SU-DHL-6 (cell line): ENCODE results near the gene GFPT2.

Source experiments
- H2AFZ ChIP-seq: fragments of 200-600 bp; sonication (generic); 2 replicates; pipeline ENCODE4 v1.6.1; 2014; ENCODE audit warnings: low read depth, mild to moderate bottlenecking, moderate library complexity, mixed read lengths, antibody characterized with exemption, low read length; ENCODE audit not compliant: severe bottlenecking
- H3F3A ChIP-seq: fragments of 200-600 bp; shearing (Covaris generic); 2 replicates; pipeline ENCODE4 v1.6.0; 2016; ENCODE audit warnings: antibody characterized with exemption, mild to moderate bottlenecking; ENCODE audit not compliant: insufficient read depth
- H3K27ac ChIP-seq: fragments of 200-600 bp; sonication (generic); 2 replicates; pipeline ENCODE4 v1.5.1; 2016; ENCODE audit warnings: low read depth, mild to moderate bottlenecking, low read length, moderate library complexity, mixed read lengths
- H3K27me3 ChIP-seq: fragments of 200-600 bp; sonication (generic), shearing (Covaris generic); 2 replicates; pipeline ENCODE4 v1.6.0; 2014; ENCODE audit warnings: mild to moderate bottlenecking, low read length
- H3K36me3 ChIP-seq: fragments of 200-600 bp; sonication (generic); 2 replicates; pipeline ENCODE4 v1.6.1; 2014; ENCODE audit warnings: mild to moderate bottlenecking, low read length, mixed read lengths
- H3K4me2 ChIP-seq: fragments of 300-600, 200-600 bp; shearing (Covaris generic), sonication (generic); 2 replicates; pipeline ENCODE4 v1.6.0; 2014; ENCODE audit warnings: low read length, low read depth, mild to moderate bottlenecking; ENCODE audit not compliant: poor library complexity, severe bottlenecking
- H3K4me3 ChIP-seq: fragments of 200-600 bp; sonication (generic); 2 replicates; pipeline ENCODE4 v1.5.1; 2014; ENCODE audit warnings: antibody characterized with exemption, low read length, mild to moderate bottlenecking, mixed read lengths; ENCODE audit not compliant: insufficient read depth, poor library complexity, severe bottlenecking
- H3K79me2 ChIP-seq: fragments of 200-600 bp; sonication (generic); 2 replicates; pipeline ENCODE4 v1.6.1; 2014; ENCODE audit warnings: mild to moderate bottlenecking, low read length, moderate library complexity; ENCODE audit not compliant: insufficient read depth
- H3K9ac ChIP-seq: fragments of 200-600 bp; sonication (generic); 2 replicates; pipeline ENCODE4 v1.7.0; 2014; ENCODE audit warnings: mild to moderate bottlenecking, low read length
- H3K9me2 ChIP-seq: fragments of 200-600 bp; sonication (generic); replicated peaks from 2 replicates; pipeline ENCODE4 v1.6.1; 2014; ENCODE audit warnings: low read length; ENCODE audit not compliant: insufficient read depth
- H3K9me3 ChIP-seq: fragments of 200-600 bp; sonication (generic); 2 replicates; pipeline ENCODE4 v1.6.1; 2014; ENCODE audit warnings: low read length, mixed read lengths; ENCODE audit not compliant: insufficient read depth
- H4K20me1 ChIP-seq: fragments of 200-600 bp; sonication (generic); 2 replicates; pipeline ENCODE4 v1.6.1; 2014; ENCODE audit warnings: low read depth, mild to moderate bottlenecking, antibody characterized with exemption, low read length, moderate library complexity, mixed read lengths
- CTCF ChIP-seq: fragments of 200-600 bp; sonication (generic); IDR thresholded peaks from one replicate; pipeline ENCODE4 v1.5.1; 2017; ENCODE audit warnings: antibody characterized with exemption, mild to moderate bottlenecking, low read length, moderate library complexity; ENCODE audit not compliant: insufficient read depth, poor library complexity, severe bottlenecking
- EZH2phosphoT487 ChIP-seq: fragments of 200-600 bp; sonication (generic), shearing (Covaris generic); conservative IDR thresholded peaks from 2 replicates; pipeline ENCODE4 v1.6.1; 2018; ENCODE audit warnings: mild to moderate bottlenecking, antibody characterized with exemption, low read length, moderate library complexity, mixed read lengths

GFPT2 gene

GRCh38 chr5:180358179-180358578, 5.0 kb upstream of the GFPT2 start:
- no peak for TF ChIP-seq EZH2phosphoT487
- TF ChIP-seq CTCF: no peak
- no peak overlapping the region for H3K4me3 ChIP-seq
- H3K9me3 ChIP-seq: no peaks in the 10 kb centered on the region
- H3K27me3 ChIP-seq: no peaks in the 10 kb centered on the region
- H4K20me1 ChIP-seq: no peaks in the 10 kb centered on the region
- H3K9me2 ChIP-seq: no peaks in the 10 kb centered on the region
- no peaks in the 10 kb centered on the region for H3F3A ChIP-seq
- no peaks in the 10 kb centered on the region for H3K36me3 ChIP-seq
- H2AFZ ChIP-seq: no peak overlapping the region
- H3K27ac ChIP-seq: no peak overlapping the region
- no peak overlapping the region for H3K4me2 ChIP-seq
- H3K79me2 ChIP-seq: no peaks in the 10 kb centered on the region
- H3K9ac ChIP-seq: no peak overlapping the region

- Histone ChIP-seq H3K4me2 (no peak overlapping the region), H3K9me2 (no peaks in the 10 kb centered on the region), H3K27me3 (no peaks in the 10 kb centered on the region), H3K9ac (no peak overlapping the region), H2AFZ (no peak overlapping the region), H3F3A (no peaks in the 10 kb centered on the region), H3K79me2 (no peaks in the 10 kb centered on the region), H4K20me1 (no peaks in the 10 kb centered on the region), H3K4me3 (no peak overlapping the region), H3K36me3 (no peaks in the 10 kb centered on the region), H3K27ac (no peak overlapping the region), H3K9me3 (no peaks in the 10 kb centered on the region)
- no peak for TF ChIP-seq CTCF
- TF ChIP-seq EZH2phosphoT487: no peak
Measured at GRCh38 chr5:180354966-180355365, 1.8 kb upstream of the GFPT2 start.

- Histone ChIP-seq H3K9me2 (no peaks in the 10 kb centered on the region), H3F3A (no peaks in the 10 kb centered on the region), H2AFZ (no peak overlapping the region), H3K9ac (no peak overlapping the region), H3K36me3 (no peaks in the 10 kb centered on the region), H3K27me3 (no peaks in the 10 kb centered on the region), H3K9me3 (no peaks in the 10 kb centered on the region), H3K27ac (no peak overlapping the region), H3K4me2 (no peak overlapping the region), H3K4me3 (no peak overlapping the region), H4K20me1 (no peaks in the 10 kb centered on the region), H3K79me2 (no peaks in the 10 kb centered on the region)
- TF ChIP-seq CTCF (no peak), EZH2phosphoT487 (no peak)
Measured at GRCh38 chr5:180353980-180354452, 880 bp upstream of the GFPT2 start.
